Keratinocyte (primary cell): ENCODE data around the gene ZNF239. TPM values are rescaled to one million over a fixed set of nuclear protein-coding genes. Genes with fewer than 3 reads are reported as not detected.

Source experiments
- DNase-seq: peaks from one replicate; pipeline ENCODE4 v3.0.0-alpha.2; 2011; ENCODE audit warnings: low read depth, missing footprints, low spot score
- FAIRE-seq: peaks from 2 replicates; lab custom pipeline; 2011; peaks lifted over from hg19 to GRCh38; lab: Jason Lieb, UNC
- H2AFZ ChIP-seq: 2 replicates; pipeline ENCODE4 v1.6.0; 2012; ENCODE audit warnings: low read length, control low read depth, inconsistent platforms; ENCODE audit not compliant: control insufficient read depth
- H3K27ac ChIP-seq: 2 replicates; pipeline ENCODE4 v1.5.1; 2011; ENCODE audit warnings: low read length; ENCODE audit not compliant: control insufficient read depth, insufficient read depth
- H3K27me3 ChIP-seq: 3 replicates; pipeline ENCODE4 v1.6.0; 2011; ENCODE audit warnings: low read length; ENCODE audit not compliant: control insufficient read depth, insufficient read depth; ENCODE audit errors: extremely low read depth
- H3K36me3 ChIP-seq, 2 experiments: 2 replicates in 1 of 2; 3 replicates in 1 of 2; pipeline ENCODE4 v1.5.1; 2011; ENCODE audit warnings: low read length in 2 of 2, mild to moderate bottlenecking in 1 of 2; ENCODE audit not compliant: control insufficient read depth in 2 of 2, insufficient read depth in 2 of 2; ENCODE audit errors: extremely low read depth in 1 of 2
- H3K4me1 ChIP-seq: 3 replicates; pipeline ENCODE4 v1.5.1; 2011; ENCODE audit warnings: low read length; ENCODE audit not compliant: control insufficient read depth, insufficient read depth; ENCODE audit errors: extremely low read depth
- H3K4me2 ChIP-seq: 3 replicates; pipeline ENCODE4 v1.6.0; 2011; ENCODE audit warnings: low read depth, low read length; ENCODE audit not compliant: control insufficient read depth, insufficient read depth; ENCODE audit errors: extremely low read depth
- H3K4me3 ChIP-seq, 3 experiments: fragments of 200-600 bp in 1 of 3; sonication (generic) in 1 of 3; 2 replicates in 2 of 3; 3 replicates in 1 of 3; pipeline ENCODE4 v1.5.1; 2011 to 2016; ENCODE audit warnings: low read length in 3 of 3, mild to moderate bottlenecking in 3 of 3, control low read depth in 2 of 3, inconsistent platforms in 1 of 3, low read depth in 1 of 3, mixed read lengths in 1 of 3, mixed run types in 1 of 3, moderate library complexity in 1 of 3; ENCODE audit not compliant: control insufficient read depth in 2 of 3, insufficient read depth in 2 of 3; ENCODE audit errors: extremely low read depth in 1 of 3
- H3K79me2 ChIP-seq: 2 replicates; pipeline ENCODE4 v1.6.0; 2012; ENCODE audit warnings: low read length; ENCODE audit not compliant: control insufficient read depth, insufficient read depth
- H3K9ac ChIP-seq: 3 replicates; pipeline ENCODE4 v1.6.0; 2011; ENCODE audit warnings: low read length; ENCODE audit not compliant: control insufficient read depth, insufficient read depth; ENCODE audit errors: extremely low read depth
- H3K9me1 ChIP-seq: 3 replicates; pipeline ENCODE4 v1.6.0; 2011; ENCODE audit warnings: low read length; ENCODE audit not compliant: control insufficient read depth, insufficient read depth; ENCODE audit errors: extremely low read depth
- H3K9me3 ChIP-seq: 2 replicates; pipeline ENCODE4 v1.5.1; 2012; ENCODE audit warnings: low read depth, low read length; ENCODE audit not compliant: control insufficient read depth
- H4K20me1 ChIP-seq: 3 replicates; pipeline ENCODE4 v1.6.0; 2011; ENCODE audit warnings: low read length; ENCODE audit not compliant: control insufficient read depth, insufficient read depth; ENCODE audit errors: extremely low read depth
- EZH2 ChIP-seq: IDR thresholded peaks from one replicate; pipeline ENCODE4 v1.6.1; 2012; ENCODE audit warnings: inconsistent platforms, mild to moderate bottlenecking, low read length, moderate library complexity
- dilution Hi-C: fragments of 300-500 bp; cut with MboI; formaldehyde crosslinking; loops from one replicate; pipeline ENCODE4 v1.7.0; 2020; ENCODE audit warnings: low sequenced_read_pairs; ENCODE audit not compliant: extremely low pct_ligation_motif_present
- polyA plus RNA-seq, 5 experiments: library from polyadenylated mRNA; depleted of rRNA in 3 of 5; stranded (reverse) in 3 of 5; stranded (forward) in 1 of 5; unstranded in 1 of 5; fragments of >200 nt; gene quantifications; 1 replicate in 1 of 5; 2 replicates in 3 of 5; 3 replicates in 1 of 5; pipeline versions ENCODE4 v1.2.1 to v1.2.3, GENCODE V29; 2011 to 2012; ENCODE audit warnings: missing spikeins in 2 of 5, low read depth in 1 of 5, low replicate concordance in 1 of 5
- TF ChIP-seq, protein P1 (sequence below), 3 experiments: IDR thresholded peaks in 1 of 3; conservative IDR thresholded peaks in 1 of 3; optimal IDR thresholded peaks in 1 of 3; 2 replicates in 2 of 3; 3 replicates in 1 of 3; pipeline versions ENCODE3 to v1.5.1; 2011; ENCODE audit warnings: low read length in 3 of 3, mild to moderate bottlenecking in 3 of 3, moderate library complexity in 2 of 3, control low read depth in 1 of 3, inconsistent platforms in 1 of 3; ENCODE audit not compliant: insufficient read depth in 2 of 3; ENCODE audit errors: extremely low read depth in 1 of 3

Gene ZNF239
- polyA plus RNA-seq, 1 donor (not counting 4 experiments of a cell fraction or from before 2014, with no cell fraction given), result 1.1 TPM

DNA sequence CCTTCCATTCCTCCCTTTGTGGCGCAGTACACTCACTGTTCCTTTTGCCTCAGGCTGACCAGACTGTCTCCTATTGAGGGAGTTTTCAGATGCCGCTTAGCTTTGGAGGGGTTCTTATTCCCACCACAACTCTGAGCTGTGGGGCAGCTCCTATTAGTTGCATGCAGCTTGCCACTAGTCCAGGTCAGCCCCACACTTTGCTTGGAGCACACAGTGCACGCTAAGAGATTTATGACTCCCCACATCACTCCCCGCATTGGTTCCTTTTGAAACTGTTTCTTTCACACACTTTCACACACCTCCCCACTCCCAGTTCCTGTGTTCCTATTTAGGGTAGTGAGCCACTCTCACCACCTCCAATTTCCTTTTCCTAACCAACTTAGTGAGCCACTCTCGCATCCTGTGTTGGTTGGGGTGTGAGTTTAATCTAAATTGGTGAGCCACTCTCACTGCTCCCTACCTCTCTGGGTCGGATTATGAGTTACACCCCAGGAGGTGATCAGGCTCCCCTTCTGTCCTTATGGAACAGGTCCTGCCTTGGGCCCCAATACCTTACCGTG, 21.4 kb upstream of the ZNF239 start:
- Histone ChIP-seq H3K4me1 (peaks cover 3% of the 10 kb centered on the region), H3K9ac (no peak overlapping the region), H3K4me3 (no peak overlapping the region), H3K9me1 (no peaks in the 10 kb centered on the region), H3K79me2 (no peaks in the 10 kb centered on the region), H3K4me2 (peak overlapping the region; percentile 65), H3K27me3 (no peaks in the 10 kb centered on the region), H3K36me3 (no peaks in the 10 kb centered on the region), H3K9me3 (no peaks in the 10 kb centered on the region), H3K27ac (no peak overlapping the region), H2AFZ (no peak overlapping the region), H4K20me1 (no peaks in the 10 kb centered on the region)
- no peak for TF ChIP-seq EZH2
- TF ChIP-seq, protein P1, sequence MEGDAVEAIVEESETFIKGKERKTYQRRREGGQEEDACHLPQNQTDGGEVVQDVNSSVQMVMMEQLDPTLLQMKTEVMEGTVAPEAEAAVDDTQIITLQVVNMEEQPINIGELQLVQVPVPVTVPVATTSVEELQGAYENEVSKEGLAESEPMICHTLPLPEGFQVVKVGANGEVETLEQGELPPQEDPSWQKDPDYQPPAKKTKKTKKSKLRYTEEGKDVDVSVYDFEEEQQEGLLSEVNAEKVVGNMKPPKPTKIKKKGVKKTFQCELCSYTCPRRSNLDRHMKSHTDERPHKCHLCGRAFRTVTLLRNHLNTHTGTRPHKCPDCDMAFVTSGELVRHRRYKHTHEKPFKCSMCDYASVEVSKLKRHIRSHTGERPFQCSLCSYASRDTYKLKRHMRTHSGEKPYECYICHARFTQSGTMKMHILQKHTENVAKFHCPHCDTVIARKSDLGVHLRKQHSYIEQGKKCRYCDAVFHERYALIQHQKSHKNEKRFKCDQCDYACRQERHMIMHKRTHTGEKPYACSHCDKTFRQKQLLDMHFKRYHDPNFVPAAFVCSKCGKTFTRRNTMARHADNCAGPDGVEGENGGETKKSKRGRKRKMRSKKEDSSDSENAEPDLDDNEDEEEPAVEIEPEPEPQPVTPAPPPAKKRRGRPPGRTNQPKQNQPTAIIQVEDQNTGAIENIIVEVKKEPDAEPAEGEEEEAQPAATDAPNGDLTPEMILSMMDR (optimal IDR thresholded peaks at IDR 0.05 in 1 of 3, IDR thresholded peaks at IDR 0.05 in 1 of 3, conservative IDR thresholded peaks at IDR 0.05 in 1 of 3; ENCODE audit: extremely low read depth in 1 of 3, insufficient read depth in 2 of 3, low read length in 3 of 3), result no peak
- dilution Hi-C loops, result no loop called here
- FAIRE-seq, result no peak
- DNase-seq, result no peak

DNA sequence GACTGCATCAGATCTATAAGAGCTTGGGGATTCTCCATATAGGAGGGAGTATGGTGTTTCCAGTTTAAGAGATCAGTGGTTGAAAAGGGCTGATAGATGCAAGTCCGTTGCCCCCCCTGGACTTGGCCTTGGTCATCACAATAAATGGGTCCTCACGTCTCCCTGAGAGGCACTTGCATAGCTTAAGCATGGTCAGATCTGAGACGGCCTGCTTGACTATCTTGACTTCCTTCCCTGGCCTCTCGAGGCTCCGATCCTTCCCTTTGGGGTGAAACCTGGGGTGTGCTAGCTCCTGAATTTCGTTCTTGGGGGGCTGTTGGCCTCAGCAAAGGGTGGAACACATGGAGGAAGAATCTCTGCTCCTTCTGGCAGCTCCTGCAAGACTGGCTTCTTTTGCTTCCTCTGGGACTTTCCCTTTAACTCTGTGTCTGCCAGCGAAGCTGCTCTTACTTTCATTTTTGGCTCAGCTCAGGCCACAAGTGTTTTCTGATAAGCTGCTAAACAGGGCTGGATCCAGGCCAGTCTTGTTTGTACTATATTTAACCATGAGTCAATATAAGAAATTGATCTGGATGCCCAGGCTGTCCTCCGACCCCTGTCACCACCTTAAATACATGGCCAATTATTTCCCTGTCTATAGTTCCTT, 20.7 kb upstream of the ZNF239 start:
- Histone ChIP-seq H3K27me3 (no peaks in the 10 kb centered on the region), H3K4me1 (peaks cover 3% of the 10 kb centered on the region), H3K9me3 (no peaks in the 10 kb centered on the region), H3K27ac (no peak overlapping the region), H3K36me3 (no peaks in the 10 kb centered on the region), H3K4me2 (peak overlapping the region; percentile 65), H3K9me1 (no peaks in the 10 kb centered on the region), H3K4me3 (no peak overlapping the region), H3K79me2 (no peaks in the 10 kb centered on the region), H2AFZ (peak overlapping the region; percentile 88), H3K9ac (no peak overlapping the region), H4K20me1 (no peaks in the 10 kb centered on the region)
- dilution Hi-C loops, result no loop called here
- FAIRE-seq (no peak), DNase-seq (no peak)
- no peak for TF ChIP-seq EZH2
- TF ChIP-seq, protein P1 (optimal IDR thresholded peaks at IDR 0.05 in 1 of 3, IDR thresholded peaks at IDR 0.05 in 1 of 3, conservative IDR thresholded peaks at IDR 0.05 in 1 of 3; ENCODE audit: extremely low read depth in 1 of 3, insufficient read depth in 2 of 3, low read length in 3 of 3), result no peak
